HG03135 (cell line): ENCODE data around the gene CCDC187.

Experiments used
- ATAC-seq: cut with Tn5 transposase; IDR thresholded peaks from one replicate; pipeline ENCODE4 v1.9.1; 2021; ENCODE audit warnings: mild to moderate bottlenecking, moderate library complexity; ENCODE audit not compliant: unreplicated experiment

CCDC187 gene

DNA sequence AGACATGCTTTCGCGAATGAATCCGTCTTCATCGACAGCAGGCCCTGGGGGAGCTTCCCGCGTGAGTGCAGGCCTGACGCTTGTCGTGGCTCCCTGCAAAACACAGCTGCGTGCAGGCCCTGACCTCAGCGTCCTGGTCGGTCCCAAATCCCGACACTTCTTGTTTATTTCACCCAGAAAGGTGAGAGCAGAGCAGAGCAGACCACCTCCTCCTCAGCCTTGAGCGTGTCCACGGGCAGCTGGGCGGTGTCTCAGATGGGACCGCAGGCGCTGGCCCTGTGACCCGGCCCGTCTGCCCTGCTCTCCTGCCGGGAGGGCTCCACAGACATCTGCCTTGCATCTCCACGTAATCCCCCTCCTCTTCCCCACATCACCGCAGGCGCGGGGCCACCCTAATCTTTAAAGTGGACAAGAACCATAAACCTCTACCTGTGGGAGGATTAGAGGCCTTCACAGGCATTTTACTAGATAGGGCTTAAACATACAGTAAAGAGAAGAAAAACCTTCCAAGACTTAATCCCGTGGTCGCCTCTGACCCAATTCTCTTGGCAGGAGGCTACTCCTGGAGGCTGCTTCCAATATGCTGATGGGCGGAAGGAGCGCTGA, 91.4 kb downstream of the CCDC187 start:
- ATAC-seq = no peak

DNA sequence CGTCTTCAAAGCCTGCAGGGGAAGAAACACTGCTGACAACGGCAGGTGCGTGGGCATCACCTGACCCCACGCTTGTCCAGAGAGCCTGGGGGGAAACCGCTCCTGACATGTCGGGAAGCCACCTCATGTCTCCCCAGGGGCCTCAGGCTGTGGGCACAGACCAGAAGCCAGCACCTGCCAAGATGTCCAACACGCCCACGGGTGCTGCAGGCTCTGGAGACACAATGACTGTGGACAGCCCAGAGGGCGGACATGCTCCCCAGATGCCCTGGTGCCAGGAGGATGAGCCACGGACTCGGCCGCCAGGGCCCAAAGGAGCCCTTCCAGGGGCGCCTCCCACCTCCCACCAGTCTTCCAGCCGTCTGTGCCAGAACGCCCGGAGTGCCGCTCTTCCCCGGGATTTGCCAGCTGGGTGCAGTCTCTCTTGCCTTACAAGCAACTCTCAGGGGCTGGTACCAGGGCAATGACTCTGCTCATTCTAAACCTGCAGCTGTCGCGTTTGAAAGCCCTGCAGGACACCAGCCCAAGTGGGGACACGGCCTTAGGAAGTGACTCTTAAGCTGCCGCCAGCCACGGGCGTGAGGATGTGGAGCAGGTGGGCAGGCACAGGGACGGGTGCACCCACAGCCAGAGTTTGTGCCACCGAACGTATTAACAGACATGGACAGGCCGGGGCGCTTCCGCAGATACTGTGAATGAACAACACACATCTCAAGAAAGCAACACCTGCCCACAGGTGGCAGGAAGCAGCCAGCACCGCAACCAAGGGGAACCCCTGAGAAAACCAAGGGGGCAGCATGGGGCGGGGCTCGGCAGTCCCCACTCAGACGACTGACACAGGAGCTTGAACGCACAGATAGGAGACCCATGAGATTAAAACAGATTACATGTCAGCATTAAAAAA, 92.2 kb downstream of the CCDC187 start:
- no peak for ATAC-seq

DNA sequence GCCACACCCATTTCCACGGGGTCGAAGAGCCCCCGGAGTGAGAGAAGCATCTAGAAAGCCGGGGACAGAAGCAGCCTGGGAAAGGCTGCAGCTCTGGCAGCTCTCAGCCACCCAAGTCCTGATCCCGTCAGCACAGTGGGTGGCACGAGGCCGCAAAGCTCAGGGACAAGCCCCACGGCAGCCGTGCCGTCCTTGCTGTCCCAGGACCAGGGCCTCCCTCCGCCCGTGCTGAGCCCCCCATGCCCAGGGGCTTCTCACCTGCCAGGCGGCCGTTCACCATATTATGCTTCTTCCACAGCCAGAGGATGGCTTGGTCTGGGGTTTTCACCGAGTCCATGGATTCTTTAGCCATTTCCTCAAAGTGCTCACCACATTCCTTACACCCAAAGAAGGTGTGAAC, 92.9 kb downstream of the CCDC187 start:
- no peak for ATAC-seq

DNA sequence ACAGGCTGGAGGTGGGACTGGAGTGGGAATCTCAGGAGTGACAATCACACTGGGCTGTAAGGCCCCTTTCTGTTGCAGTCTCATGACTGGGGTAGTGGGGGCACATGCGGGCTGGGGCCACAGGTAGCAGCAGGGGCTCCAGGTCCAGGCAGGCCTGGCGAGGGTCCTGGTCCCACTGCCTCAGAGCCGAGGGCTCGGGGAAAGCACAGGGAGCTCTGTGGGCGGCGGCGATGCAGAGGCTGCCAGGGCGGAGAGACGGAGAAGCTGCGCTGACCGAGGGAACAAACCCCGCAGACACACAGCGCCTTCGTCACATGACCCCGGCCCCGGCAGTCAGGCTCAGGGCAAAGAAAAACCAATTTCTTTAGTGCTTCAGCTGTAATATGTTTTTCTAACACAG, 93.6 kb downstream of the CCDC187 start:
- no peak for ATAC-seq

DNA sequence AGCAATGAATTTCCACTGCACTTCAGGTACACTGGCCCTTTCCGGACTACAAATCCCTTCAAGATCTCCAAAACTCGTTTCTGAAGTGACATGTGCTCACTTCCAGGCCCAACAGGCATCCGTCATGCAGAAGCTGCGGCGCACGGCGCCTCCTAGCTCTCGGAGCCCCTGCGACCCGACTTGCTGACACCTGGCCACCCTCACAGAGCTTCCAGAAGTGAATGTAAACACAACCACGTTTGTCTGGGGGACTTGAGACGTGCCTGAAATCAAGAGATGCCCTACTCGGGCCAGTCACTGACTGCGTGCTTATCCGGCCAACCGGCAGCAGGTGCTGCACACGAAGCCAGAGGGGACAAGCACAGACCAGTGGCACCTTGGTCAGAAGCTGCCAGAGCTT, 94.1 kb downstream of the CCDC187 start:
- ATAC-seq = no peak

DNA sequence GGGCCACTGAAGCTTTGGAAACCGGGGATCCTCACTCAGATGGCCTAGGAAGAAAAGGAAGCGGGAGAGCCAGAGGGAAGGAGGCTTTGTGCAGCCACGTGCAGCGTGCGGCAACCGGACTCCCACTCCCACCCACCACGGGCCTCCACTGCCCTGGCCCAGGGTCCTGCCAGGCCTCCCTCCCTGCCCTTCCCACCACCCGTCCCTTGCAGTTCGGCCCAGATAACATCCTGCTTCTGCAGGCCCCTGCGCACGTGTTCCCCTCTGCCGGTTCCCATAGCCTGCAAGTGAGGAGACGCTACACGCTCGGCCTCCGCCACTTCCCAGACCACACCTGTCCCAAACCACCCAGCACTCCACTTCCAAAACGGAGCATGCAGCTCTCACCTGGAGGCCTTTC, 94.7 kb downstream of the CCDC187 start:
- no peak for ATAC-seq

DNA sequence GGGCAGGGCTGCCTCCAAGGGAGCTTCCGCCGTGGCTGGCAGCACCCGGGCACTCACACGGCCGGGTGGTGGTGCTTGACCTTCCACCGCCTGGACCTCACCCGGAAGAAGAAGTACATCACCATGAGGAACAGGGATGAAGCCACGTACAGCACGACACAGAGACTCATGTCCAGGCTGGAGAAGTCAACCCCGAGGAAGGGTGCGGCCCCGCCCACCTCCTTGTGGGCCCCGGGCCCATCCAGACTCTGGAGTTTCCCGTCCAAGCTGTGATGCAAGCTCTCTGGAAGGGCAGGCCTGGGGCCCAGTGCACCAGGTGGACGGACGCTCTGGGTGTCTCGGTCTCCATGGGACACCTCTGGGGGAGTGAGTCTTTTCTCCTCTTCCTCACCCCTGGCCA, 95.2 kb downstream of the CCDC187 start:
- no peak for ATAC-seq

DNA sequence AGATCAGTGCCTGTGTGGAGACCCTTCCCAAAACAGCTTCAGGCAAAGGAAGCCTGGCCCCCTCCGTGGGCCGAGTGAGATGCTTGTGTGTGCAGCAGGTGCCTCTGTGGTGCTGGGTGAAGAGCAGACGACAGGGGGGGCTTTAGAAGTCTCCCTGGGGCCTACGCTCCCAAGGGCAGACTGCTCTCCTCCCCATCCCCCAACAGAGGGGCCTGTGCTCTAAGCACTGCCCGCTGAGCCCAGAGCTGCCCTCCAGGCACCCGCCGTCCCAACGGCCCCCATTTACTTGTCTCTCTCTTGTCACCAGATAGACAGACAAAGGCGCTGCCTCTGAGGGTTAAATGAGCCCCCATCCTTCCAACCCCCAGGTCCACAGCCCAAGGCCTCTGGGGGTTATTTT, 96.3 kb downstream of the CCDC187 start:
- no peak for ATAC-seq

DNA sequence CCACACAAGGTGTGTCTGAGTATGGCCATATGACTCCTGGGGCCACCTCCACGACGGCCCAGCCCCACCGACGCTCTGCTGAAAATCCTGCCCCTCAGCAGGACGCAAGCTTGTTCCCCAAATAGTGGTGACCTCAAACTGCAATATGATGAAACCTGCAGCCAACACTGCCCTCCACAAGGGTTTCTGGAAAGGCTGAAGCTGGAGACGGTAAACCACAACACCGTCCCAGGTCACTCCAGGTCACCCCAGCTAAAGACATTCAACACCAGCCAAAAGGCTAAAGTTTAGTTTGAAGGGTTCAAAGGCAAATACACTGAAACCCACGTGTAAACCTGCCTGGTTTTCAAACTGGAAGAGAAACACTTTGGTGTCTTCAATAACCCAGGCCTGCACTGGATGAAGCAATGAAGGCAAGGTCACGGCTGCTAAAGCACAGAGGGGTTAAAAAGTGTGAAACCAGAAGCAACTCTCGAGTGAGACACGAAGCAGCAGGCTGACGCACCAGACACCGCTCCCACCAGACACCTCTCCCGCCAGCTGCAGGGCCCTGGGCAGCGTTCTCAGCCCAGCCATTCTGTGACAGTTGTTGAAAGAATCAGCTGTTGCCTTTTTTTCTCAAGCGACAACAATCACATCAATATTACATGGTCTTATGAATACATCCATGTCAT, 97.2 kb downstream of the CCDC187 start:
- ATAC-seq = no peak

DNA sequence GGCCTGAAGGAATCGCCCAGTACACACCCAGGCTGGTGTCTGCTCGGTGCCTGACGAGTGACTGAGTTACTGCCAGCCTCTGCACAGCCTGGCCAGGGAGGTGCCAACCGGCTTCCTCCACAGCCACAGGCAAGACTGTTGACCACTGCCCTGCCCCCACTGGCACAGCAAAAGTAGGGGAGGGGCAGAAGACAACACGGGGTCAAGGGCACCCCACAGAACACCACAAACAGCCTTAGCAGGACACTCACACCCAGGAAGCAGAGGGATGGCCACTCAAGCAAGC, 98.2 kb downstream of the CCDC187 start:
- ATAC-seq = no peak

DNA sequence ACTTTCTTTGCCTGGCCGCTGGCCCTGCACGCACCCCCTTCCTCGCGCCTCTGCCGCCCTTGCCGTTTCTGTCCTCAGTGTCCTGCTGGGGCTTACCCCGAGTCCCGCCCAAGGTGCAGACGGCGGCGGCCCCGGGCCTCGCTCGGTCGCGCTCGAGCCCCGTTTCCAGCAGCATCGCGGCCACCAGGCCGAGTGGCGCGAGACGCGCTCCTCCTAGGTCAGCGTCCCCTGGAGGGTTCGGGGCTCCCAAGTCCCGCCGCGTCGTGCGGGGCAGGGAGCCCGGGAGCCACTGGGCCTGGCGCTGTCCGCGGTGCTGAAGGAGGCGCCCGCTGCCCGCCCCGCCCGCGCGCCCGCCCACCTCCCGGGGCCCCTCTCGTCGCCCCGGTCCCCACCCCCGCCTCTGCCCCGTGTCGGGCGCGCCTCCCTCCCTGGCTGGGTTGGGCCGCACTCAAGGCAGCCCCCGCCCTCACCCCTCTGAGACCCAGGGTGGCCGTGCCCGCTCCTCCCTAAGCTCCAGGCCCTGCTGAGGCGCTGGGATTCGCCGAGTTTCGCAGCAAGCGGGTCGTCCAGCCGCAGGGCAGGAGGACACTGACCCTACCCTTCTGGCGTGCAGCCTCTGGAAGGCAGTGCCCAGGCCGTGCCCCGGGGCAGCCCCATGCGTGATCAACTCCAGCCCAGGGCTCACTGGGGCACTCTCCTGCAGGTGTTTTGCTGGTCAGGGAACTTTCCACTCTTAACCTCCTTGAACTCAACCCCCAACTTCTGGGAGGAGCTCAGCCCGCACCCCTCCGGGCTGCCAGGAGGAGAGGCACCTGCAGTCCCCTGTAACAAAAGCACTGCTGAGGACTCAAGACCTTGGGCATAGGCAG, 98.8 kb downstream of the CCDC187 start, which contains the start of gene LHX3:
LHX3 (minus strand) TSS at position 291 of the 869 bp plus-strand sequence; CDS start at position 175, 116 bp downstream.
- ATAC-seq = no peak

DNA sequence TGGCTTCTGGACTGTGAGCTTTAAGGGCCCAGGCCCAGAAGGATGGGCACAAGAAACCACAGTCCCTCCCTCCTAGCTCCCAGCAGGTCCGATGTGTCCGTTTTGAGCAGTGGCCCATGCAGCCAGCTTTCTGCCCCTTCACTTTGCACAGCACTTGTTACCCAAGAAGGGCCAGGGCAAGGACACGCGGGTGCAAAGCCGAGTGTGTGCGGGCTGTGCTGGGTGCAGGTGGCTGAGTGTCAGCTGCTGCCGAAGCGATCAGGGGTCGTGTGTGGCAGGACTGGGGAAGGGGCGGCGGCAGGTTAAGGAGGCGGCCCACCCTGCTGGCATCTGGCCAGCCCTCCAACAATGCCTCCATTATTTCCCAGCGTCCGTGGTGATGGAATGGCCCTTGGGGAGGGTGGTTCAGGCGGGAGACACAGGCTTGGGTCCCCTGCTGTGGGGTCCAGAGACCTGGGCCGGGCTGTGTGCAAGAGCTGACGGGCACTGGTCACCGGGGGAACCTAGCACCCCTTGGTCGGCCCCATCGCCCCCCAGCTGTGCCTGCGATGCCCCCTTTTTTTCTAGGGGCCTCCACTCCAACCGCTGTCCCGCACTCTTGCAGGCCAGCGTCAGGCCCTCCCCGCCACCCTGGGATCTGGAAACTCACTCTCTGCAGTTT, 99.6 kb downstream of the CCDC187 start:
- no peak for ATAC-seq

DNA sequence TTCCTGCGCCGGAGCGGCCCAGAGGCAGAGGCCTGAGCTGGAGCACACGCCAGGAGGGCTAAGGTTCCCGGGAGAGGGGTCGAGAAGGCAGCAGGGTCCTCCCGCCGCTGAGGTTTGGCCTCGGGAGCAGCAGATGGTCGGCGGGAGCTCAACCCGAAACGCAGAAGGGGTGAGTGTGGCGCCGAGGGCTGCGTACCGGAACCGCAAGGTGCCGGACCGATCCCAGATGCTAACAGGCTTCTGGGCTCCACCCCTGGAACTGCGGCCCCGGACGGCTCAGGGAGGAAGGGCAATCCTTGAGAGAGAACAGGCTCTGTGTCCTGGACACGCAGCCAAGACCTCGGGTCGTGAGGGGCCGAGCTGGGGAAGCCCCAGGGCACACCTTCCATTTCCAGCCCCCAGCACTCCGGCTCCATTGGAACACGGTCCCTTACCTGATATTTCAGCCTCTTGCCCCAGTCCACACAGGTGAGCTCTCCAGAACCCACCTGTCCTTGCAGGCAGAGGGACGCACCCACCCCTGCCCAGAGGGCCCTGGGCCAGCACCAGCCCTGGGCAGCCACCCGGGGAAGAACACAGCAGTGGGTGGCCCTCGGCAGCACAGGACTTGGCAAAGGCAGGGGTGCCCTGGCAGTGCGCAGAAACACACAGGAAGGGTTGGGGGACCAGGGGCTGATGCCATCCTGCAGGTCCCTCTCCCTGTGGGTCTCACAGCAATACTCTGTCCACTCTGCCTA, 100.3 kb downstream of the CCDC187 start:
- no peak for ATAC-seq

DNA sequence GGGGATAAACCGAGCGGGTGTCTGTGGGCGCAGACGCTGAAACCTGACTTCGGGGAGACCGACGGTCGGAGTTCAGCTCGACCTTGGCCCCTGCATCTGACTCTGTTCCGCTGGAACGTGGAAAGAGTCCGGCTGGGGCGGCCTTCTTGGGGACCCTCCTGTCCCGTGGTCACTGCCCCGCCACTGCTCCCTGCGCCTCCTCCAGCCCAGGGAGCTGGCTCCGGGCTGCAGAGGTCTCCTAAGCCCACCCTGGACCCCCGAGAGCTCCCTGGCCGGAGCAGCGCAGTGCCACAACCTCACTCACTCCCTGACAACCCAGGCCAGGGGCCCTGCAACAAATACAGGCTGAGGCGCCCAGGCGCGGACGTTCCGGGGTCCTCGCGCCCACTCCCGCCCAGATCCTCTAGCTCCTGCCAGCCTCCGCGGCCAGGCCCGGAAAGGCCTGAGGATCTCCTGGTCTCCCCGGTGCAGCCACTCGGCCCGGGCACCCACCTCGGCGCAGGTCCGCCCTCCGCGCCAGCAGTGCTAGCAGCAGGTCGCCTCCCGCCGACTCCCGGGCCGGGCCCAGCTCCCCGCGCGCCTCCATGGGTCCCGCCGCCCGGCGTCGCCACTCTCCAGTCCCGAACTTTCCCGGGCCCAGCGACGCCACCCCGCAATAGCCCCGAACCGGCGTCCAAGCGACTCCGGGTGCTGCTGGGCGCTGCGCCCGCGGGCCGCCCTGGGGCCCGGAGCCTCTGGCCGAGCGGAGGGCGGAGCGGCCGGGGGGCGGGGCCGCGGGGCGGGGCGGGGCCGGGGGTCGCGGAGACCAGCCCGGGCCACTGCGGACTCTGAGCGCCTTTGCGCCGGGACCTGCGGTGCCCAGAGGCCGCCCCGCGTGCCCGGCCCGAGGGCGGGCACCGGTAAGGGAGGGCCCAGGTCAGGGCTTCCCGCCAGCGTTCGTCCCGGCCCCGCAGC, 101.2 kb downstream of the CCDC187 start:
- ATAC-seq = no peak

DNA sequence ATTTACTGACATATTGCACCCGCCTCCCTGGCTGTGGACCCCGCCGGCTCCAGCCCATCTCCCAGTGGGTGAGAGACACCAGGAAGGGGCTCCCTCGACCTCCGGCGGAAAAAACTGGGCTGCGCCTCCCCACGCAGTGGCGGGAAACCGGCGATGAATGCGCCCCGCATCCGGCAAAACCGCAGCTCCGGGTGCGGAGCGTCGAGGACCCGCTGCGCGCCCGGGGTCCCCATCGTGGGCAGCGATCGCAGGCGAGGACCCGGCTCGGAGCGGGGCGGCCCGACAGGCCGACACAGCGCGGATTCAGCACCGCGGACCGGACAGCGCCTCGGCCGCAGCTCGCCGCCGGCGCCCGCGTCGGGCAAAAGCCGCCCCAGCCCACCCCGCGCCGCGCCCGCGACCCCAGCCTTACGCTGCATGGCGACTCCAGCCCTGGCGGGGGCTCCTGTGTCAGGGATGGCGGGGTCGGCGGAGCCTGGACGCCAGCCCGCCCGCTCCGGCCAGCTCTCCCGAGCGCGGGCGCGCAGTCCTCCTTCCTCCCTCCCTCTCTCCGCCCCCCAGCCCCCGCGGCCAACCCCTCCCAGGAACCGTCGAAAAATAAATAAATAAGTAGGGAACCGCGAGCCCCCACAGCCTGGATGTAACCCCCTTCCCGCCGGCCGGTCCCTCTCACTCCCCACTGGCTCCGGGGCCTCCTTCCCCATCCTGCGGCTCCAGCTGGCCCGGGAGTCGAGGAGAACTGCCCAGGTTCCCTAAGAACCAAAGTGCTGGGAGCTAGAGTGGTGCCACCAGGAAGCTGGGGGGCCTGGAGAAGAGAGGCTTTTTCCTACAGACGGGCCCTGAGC, 102.1 kb downstream of the CCDC187 start:
- ATAC-seq = no peak

DNA sequence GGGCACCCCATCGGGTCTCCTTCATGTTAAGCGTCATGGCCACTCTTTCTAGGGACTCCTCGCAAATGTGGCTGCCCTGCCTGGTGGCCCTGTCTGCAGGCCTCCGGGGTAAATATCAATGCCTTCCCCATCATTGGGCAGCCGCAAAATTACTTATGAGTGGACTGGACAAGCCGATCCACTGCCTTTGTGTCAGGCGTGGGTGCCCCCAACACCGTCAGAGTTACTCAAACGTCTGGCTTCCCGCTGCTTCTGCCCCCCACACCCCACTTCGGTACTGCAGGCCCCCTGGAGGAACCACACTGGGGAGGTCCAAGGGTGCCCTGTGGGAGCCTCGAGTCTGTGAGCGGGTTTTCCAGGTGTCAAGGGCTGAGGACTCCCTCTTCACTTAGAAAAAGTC, 102.7 kb downstream of the CCDC187 start:
- no peak for ATAC-seq

DNA sequence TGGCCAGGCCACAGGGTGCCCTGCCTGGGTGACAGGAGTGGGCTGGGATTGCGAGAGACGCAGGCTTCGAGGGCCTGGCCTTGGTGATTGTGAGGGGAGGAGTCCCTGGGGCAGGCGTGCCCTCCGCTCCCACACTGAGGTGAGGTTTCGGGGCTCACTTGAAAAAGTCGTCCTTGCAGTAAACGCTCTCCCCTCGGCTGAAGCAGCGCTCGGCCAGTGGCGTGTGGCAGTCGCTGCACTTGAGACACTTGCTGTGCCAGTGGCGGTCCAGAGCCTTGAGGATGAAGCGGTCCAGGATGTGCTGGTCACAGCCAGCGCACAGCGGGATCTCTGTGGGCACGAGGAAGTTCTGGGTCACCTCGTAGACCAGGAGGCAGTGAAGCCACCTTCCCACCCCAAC, 103.5 kb downstream of the CCDC187 start:
- ATAC-seq = no peak
